K562 (cell line): ENCODE results near the gene COPS6. TPM values are rescaled to one million over a fixed set of nuclear protein-coding genes. Genes with fewer than 3 reads are reported as not detected.

Source experiments
- CC2D1A ChIP-seq: fragments of 450-650 bp; IDR thresholded peaks from 2 replicates; pipeline ENCODE4 v1.6.1; 2017; ENCODE audit warnings: mild to moderate bottlenecking
- HDAC1 ChIP-seq, 2 experiments: fragments of 450-650 bp; IDR thresholded peaks; 2 replicates each; pipeline ENCODE4 v1.6.1; 2016 to 2017; ENCODE audit warnings: inconsistent platforms in 1 of 2, mild to moderate bottlenecking in 1 of 2, moderate library complexity in 1 of 2
- NELFE ChIP-seq: IDR thresholded peaks from 2 replicates; pipeline ENCODE4 v1.6.1; 2011; ENCODE audit warnings: mild to moderate bottlenecking; ENCODE audit not compliant: insufficient read depth, insufficient read length
- TEAD2 ChIP-seq: fragments of 450-650 bp; IDR thresholded peaks from 2 replicates; pipeline ENCODE4 v1.6.1; 2016; ENCODE audit warnings: missing genetic modification characterization, control low read depth, missing compliant biosample characterization
- polyA plus RNA-seq, 8 experiments: library from polyadenylated mRNA; depleted of rRNA in 4 of 8; stranded (reverse) in 5 of 8; unstranded in 3 of 8; fragments of >200 nt; fragmentation: Nextera tagmentation in 2 of 8; fragmentation: Illumina TruSeq in 1 of 8; extraction: Ambion mirVana in 2 of 8; extraction: Trizol in 1 of 8; gene quantifications; 2 replicates each; pipeline versions ENCODE4 v1.2.1 to v1.2.3, GENCODE V29; 2011 to 2014; ENCODE audit warnings: inconsistent platforms in 1 of 8, missing spikeins in 1 of 8
- total RNA-seq, 7 experiments: library from RNA; depleted of rRNA in 6 of 7; stranded (reverse); fragments of >200 nt in 6 of 7; fragmentation: Illumina TruSeq in 2 of 7; extraction: Trizol in 2 of 7; gene quantifications; 2 replicates each; pipeline versions ENCODE4 v1.2.1 to v1.2.3, GENCODE V29; 2011 to 2021; ENCODE audit warnings: low replicate concordance in 1 of 7
- TF ChIP-seq, protein P1 (sequence below), 2 experiments: IDR thresholded peaks; 2 replicates each; pipeline ENCODE4 v1.6.1; 2011; ENCODE audit warnings: borderline replicate concordance in 1 of 2, control low read depth in 1 of 2, low read depth in 1 of 2, low read length in 1 of 2, mild to moderate bottlenecking in 1 of 2, mixed read lengths in 1 of 2, moderate library complexity in 1 of 2; ENCODE audit not compliant: insufficient read depth in 1 of 2, insufficient read length in 1 of 2, poor library complexity in 1 of 2, severe bottlenecking in 1 of 2; ENCODE audit errors: extremely low read depth in 1 of 2
- TF ChIP-seq, protein P2 (sequence below): fragments of 450-650 bp; IDR thresholded peaks from 2 replicates; pipeline ENCODE4 v1.6.1; 2016; ENCODE audit warnings: mild to moderate bottlenecking, moderate library complexity
- TF ChIP-seq, protein P3 (sequence below), 2 experiments: fragments of 450-650 bp in 1 of 2; sonication (generic) in 1 of 2; formaldehyde crosslinking; conservative IDR thresholded peaks; 2 replicates each; pipeline versions ENCODE4 v1.4.0 to v1.8.1; 2020 to 2022; ENCODE audit warnings: mild to moderate bottlenecking in 1 of 2, missing genetic modification reagents in 1 of 2
- TF ChIP-seq, protein P4 (sequence below): fragments of 250-450 bp; sonication (Bioruptor Pico); IDR thresholded peaks from 2 replicates; pipeline ENCODE4 v1.5.0; 2020; ENCODE audit warnings: mild to moderate bottlenecking, borderline replicate concordance

The COPS6 gene
- total and polyA plus RNA-seq, 9 of the 15 experiments (the other 6 are each of a cell fraction or from before 2014, with no cell fraction given) = 63.0 to 331 (median 168) TPM

DNA sequence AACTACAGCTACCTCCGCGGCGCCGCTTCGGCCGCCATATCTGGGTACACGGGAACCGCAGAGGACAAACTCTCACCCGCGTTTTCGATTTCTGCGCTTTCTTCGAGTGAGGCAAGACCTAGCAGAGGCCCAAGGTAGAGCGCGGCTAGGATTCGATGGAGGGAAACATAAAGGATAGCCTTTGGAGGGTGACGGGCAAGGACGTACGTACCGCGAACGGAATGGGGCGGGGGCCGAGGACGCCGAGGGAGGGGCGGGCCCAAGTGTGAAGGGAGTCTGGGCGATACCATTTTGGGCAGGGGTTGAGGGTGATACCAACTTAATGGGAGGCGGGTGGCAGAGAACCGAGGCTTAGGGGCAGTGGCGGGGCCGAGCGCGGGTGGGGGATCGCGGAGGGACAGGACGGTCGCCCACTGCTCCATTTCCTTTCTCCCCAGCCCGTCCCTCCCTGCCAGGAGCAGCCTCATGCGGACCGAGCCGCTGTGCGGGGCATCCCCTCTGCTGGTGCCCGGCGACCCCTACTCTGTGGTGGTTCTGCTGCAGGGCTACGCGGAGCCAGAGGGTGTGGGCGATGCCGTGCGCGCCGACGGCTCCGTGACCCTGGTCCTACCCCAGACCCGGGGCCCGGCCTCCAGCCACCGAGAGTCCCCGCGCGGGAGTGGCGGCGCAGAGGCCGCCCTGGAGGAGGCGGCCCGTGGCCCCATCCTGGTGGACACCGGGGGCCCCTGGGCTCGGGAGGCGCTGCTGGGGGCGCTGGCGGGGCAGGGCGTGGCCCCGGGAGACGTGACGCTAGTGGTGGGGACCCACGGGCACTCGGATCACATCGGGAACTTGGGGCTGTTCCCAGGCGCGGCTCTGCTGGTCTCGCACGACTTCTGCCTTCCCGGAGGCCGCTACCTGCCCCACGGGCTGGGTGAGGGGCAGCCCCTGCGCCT, 38.4 kb downstream of the COPS6 start, which contains the start of gene MBLAC1 (continued):
- no peak for TF ChIP-seq TEAD2 (tag)
- no peak for TF ChIP-seq CC2D1A
- TF ChIP-seq NELFE = no peak
- peak in 1 of 2 experiments; percentile 19; a peak in 1 of 4 replicates for TF ChIP-seq HDAC1 (IDR thresholded peaks at IDR 0.05)
- TF ChIP-seq, protein P1, sequence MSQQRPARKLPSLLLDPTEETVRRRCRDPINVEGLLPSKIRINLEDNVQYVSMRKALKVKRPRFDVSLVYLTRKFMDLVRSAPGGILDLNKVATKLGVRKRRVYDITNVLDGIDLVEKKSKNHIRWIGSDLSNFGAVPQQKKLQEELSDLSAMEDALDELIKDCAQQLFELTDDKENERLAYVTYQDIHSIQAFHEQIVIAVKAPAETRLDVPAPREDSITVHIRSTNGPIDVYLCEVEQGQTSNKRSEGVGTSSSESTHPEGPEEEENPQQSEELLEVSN (IDR thresholded peaks at IDR 0.05; ENCODE audit: borderline replicate concordance in 1 of 2, extremely low read depth in 1 of 2, insufficient read depth in 1 of 2, insufficient read length in 1 of 2, low read depth in 1 of 2, low read length in 1 of 2, poor library complexity in 1 of 2, severe bottlenecking in 1 of 2) = peak in 1 of 2 experiments; percentile 82
- TF ChIP-seq, protein P2, sequence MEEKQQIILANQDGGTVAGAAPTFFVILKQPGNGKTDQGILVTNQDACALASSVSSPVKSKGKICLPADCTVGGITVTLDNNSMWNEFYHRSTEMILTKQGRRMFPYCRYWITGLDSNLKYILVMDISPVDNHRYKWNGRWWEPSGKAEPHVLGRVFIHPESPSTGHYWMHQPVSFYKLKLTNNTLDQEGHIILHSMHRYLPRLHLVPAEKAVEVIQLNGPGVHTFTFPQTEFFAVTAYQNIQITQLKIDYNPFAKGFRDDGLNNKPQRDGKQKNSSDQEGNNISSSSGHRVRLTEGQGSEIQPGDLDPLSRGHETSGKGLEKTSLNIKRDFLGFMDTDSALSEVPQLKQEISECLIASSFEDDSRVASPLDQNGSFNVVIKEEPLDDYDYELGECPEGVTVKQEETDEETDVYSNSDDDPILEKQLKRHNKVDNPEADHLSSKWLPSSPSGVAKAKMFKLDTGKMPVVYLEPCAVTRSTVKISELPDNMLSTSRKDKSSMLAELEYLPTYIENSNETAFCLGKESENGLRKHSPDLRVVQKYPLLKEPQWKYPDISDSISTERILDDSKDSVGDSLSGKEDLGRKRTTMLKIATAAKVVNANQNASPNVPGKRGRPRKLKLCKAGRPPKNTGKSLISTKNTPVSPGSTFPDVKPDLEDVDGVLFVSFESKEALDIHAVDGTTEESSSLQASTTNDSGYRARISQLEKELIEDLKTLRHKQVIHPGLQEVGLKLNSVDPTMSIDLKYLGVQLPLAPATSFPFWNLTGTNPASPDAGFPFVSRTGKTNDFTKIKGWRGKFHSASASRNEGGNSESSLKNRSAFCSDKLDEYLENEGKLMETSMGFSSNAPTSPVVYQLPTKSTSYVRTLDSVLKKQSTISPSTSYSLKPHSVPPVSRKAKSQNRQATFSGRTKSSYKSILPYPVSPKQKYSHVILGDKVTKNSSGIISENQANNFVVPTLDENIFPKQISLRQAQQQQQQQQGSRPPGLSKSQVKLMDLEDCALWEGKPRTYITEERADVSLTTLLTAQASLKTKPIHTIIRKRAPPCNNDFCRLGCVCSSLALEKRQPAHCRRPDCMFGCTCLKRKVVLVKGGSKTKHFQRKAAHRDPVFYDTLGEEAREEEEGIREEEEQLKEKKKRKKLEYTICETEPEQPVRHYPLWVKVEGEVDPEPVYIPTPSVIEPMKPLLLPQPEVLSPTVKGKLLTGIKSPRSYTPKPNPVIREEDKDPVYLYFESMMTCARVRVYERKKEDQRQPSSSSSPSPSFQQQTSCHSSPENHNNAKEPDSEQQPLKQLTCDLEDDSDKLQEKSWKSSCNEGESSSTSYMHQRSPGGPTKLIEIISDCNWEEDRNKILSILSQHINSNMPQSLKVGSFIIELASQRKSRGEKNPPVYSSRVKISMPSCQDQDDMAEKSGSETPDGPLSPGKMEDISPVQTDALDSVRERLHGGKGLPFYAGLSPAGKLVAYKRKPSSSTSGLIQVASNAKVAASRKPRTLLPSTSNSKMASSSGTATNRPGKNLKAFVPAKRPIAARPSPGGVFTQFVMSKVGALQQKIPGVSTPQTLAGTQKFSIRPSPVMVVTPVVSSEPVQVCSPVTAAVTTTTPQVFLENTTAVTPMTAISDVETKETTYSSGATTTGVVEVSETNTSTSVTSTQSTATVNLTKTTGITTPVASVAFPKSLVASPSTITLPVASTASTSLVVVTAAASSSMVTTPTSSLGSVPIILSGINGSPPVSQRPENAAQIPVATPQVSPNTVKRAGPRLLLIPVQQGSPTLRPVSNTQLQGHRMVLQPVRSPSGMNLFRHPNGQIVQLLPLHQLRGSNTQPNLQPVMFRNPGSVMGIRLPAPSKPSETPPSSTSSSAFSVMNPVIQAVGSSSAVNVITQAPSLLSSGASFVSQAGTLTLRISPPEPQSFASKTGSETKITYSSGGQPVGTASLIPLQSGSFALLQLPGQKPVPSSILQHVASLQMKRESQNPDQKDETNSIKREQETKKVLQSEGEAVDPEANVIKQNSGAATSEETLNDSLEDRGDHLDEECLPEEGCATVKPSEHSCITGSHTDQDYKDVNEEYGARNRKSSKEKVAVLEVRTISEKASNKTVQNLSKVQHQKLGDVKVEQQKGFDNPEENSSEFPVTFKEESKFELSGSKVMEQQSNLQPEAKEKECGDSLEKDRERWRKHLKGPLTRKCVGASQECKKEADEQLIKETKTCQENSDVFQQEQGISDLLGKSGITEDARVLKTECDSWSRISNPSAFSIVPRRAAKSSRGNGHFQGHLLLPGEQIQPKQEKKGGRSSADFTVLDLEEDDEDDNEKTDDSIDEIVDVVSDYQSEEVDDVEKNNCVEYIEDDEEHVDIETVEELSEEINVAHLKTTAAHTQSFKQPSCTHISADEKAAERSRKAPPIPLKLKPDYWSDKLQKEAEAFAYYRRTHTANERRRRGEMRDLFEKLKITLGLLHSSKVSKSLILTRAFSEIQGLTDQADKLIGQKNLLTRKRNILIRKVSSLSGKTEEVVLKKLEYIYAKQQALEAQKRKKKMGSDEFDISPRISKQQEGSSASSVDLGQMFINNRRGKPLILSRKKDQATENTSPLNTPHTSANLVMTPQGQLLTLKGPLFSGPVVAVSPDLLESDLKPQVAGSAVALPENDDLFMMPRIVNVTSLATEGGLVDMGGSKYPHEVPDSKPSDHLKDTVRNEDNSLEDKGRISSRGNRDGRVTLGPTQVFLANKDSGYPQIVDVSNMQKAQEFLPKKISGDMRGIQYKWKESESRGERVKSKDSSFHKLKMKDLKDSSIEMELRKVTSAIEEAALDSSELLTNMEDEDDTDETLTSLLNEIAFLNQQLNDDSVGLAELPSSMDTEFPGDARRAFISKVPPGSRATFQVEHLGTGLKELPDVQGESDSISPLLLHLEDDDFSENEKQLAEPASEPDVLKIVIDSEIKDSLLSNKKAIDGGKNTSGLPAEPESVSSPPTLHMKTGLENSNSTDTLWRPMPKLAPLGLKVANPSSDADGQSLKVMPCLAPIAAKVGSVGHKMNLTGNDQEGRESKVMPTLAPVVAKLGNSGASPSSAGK = peak; percentile 87
- TF ChIP-seq, protein P3, sequence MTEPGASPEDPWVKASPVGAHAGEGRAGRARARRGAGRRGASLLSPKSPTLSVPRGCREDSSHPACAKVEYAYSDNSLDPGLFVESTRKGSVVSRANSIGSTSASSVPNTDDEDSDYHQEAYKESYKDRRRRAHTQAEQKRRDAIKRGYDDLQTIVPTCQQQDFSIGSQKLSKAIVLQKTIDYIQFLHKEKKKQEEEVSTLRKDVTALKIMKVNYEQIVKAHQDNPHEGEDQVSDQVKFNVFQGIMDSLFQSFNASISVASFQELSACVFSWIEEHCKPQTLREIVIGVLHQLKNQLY (CRISPR knock-in tag; conservative IDR thresholded peaks at IDR 0.05) = no peak
- TF ChIP-seq, protein P4, sequence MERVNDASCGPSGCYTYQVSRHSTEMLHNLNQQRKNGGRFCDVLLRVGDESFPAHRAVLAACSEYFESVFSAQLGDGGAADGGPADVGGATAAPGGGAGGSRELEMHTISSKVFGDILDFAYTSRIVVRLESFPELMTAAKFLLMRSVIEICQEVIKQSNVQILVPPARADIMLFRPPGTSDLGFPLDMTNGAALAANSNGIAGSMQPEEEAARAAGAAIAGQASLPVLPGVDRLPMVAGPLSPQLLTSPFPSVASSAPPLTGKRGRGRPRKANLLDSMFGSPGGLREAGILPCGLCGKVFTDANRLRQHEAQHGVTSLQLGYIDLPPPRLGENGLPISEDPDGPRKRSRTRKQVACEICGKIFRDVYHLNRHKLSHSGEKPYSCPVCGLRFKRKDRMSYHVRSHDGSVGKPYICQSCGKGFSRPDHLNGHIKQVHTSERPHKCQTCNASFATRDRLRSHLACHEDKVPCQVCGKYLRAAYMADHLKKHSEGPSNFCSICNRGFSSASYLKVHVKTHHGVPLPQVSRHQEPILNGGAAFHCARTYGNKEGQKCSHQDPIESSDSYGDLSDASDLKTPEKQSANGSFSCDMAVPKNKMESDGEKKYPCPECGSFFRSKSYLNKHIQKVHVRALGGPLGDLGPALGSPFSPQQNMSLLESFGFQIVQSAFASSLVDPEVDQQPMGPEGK (CRISPR knock-in tag) = no peak
